IMR-90 (cell line): Measurements from ENCODE around the gene DEFB114. TPM values are rescaled to one million over a fixed set of nuclear protein-coding genes. Genes with fewer than 3 reads are reported as not detected.

Source experiments
- ATAC-seq: fragments of 200-7000 bp; cut with Tn5 transposase; 2 replicates; pipeline ENCODE4 v1.9.1; 2020; ENCODE audit warnings: low read depth, mild to moderate bottlenecking, moderate library complexity
- BruUV-seq: library from RNA; stranded (reverse); fragments of 400-500 nt; replicated peaks from 2 replicates; lab custom pipeline; 2021; lab: Mats Ljungman, UMichigan
- CTCF ChIA-PET: fragments of 300-600 bp; formaldehyde crosslinking; extraction: SDS; loops from one replicate; lab custom pipeline; 2021; ENCODE audit warnings: antibody characterized with exemption; lab: Yijun Ruan, JAX
- POLR2A ChIA-PET: fragments of 300-600 bp; sonication (Branson Sonifier 250); formaldehyde crosslinking; loops from one replicate; lab custom pipeline; 2022; ENCODE audit warnings: antibody characterized with exemption; ENCODE audit not compliant: unreplicated experiment; lab: Charles Lee
- DNase-seq: peaks from one replicate; pipeline ENCODE4 v3.0.0; 2013
- H2AFZ ChIP-seq: replicated peaks from 2 replicates; pipeline ENCODE3; 2013; ENCODE audit warnings: low read length, mild to moderate bottlenecking; ENCODE audit not compliant: poor library complexity
- H2AK5ac ChIP-seq: 2 replicates; pipeline ENCODE4 v1.6.1; 2013; ENCODE audit warnings: low read depth, low read length, inconsistent platforms
- H2AK9ac ChIP-seq: replicated peaks from 2 replicates; pipeline ENCODE3; 2013; ENCODE audit warnings: mild to moderate bottlenecking, low read depth, low read length, moderate library complexity; ENCODE audit not compliant: poor library complexity
- H2BK120ac ChIP-seq: 2 replicates; pipeline ENCODE4 v1.6.1; 2013; ENCODE audit warnings: low read depth, low read length, inconsistent platforms
- H2BK15ac ChIP-seq: 3 replicates; pipeline ENCODE4 v1.6.1; 2013; ENCODE audit warnings: low read depth, low read length, inconsistent platforms
- H2BK20ac ChIP-seq: 2 replicates; pipeline ENCODE4 v1.6.1; 2013; ENCODE audit warnings: low read depth, mild to moderate bottlenecking, inconsistent platforms, low read length, moderate library complexity
- H2BK5ac ChIP-seq: 2 replicates; pipeline ENCODE4 v1.6.1; 2013; ENCODE audit warnings: mild to moderate bottlenecking, low read depth, low read length, inconsistent platforms; ENCODE audit not compliant: poor library complexity, severe bottlenecking
- H3K14ac ChIP-seq: replicated peaks from 2 replicates; pipeline ENCODE4 v1.6.1; 2013; ENCODE audit warnings: low read depth, low read length, inconsistent platforms
- H3K18ac ChIP-seq: 2 replicates; pipeline ENCODE4 v1.6.1; 2013; ENCODE audit warnings: low read depth, low read length, control low read depth
- H3K23ac ChIP-seq: 2 replicates; pipeline ENCODE4 v1.6.1; 2013; ENCODE audit warnings: low read depth, low read length, inconsistent platforms
- H3K27ac ChIP-seq: 2 replicates; pipeline ENCODE4 v1.5.1; 2013; ENCODE audit warnings: mild to moderate bottlenecking, control low read depth, low read length; ENCODE audit not compliant: insufficient read depth
- H3K27me3 ChIP-seq: 2 replicates; pipeline ENCODE4 v1.6.1; 2013; ENCODE audit warnings: low read length; ENCODE audit not compliant: control insufficient read depth, insufficient read depth
- H3K36me3 ChIP-seq: 2 replicates; pipeline ENCODE4 v1.6.1; 2013; ENCODE audit warnings: low read length, mixed read lengths; ENCODE audit not compliant: control insufficient read depth, insufficient read depth
- H3K4ac ChIP-seq: 2 replicates; pipeline ENCODE4 v1.6.1; 2013; ENCODE audit warnings: low read depth, low read length, inconsistent platforms
- H3K4me1 ChIP-seq: 2 replicates; pipeline ENCODE4 v1.6.1; 2013; ENCODE audit warnings: low read length, mixed read lengths; ENCODE audit not compliant: control insufficient read depth, insufficient read depth
- H3K4me2 ChIP-seq: 2 replicates; pipeline ENCODE4 v1.6.1; 2013; ENCODE audit warnings: low read depth, mild to moderate bottlenecking, control low read depth, low read length, moderate library complexity
- H3K4me3 ChIP-seq: 2 replicates; pipeline ENCODE4 v1.5.1; 2013; ENCODE audit warnings: low read depth, mild to moderate bottlenecking, control low read depth, low read length, moderate library complexity; ENCODE audit not compliant: insufficient read depth
- H3K56ac ChIP-seq: 2 replicates; pipeline ENCODE4 v1.6.1; 2013; ENCODE audit warnings: low read length, inconsistent platforms; ENCODE audit not compliant: insufficient read depth; ENCODE audit errors: extremely low read depth
- H3K79me1 ChIP-seq, 2 experiments: 2 replicates each; pipeline ENCODE4 v1.6.1; 2013; ENCODE audit warnings: low read length in 2 of 2, inconsistent platforms in 1 of 2, low read depth in 1 of 2
- H3K9ac ChIP-seq: 2 replicates; pipeline ENCODE4 v1.6.1; 2013; ENCODE audit warnings: low read depth, low read length, control low read depth
- H3K9me1 ChIP-seq: 2 replicates; pipeline ENCODE4 v1.6.1; 2013; ENCODE audit warnings: low read length, inconsistent platforms; ENCODE audit not compliant: insufficient read depth
- H3K9me3 ChIP-seq: 2 replicates; pipeline ENCODE4 v1.6.1; 2013; ENCODE audit warnings: low read length; ENCODE audit not compliant: control insufficient read depth, insufficient read depth
- H4K20me1 ChIP-seq: 2 replicates; pipeline ENCODE4 v1.6.1; 2013; ENCODE audit warnings: low read length, inconsistent platforms; ENCODE audit not compliant: insufficient read depth
- H4K5ac ChIP-seq: 2 replicates; pipeline ENCODE4 v1.6.1; 2013; ENCODE audit warnings: mild to moderate bottlenecking, low read depth, low read length, control low read depth
- H4K8ac ChIP-seq, 2 experiments: 2 replicates each; pipeline ENCODE4 v1.6.1; 2013; ENCODE audit warnings: low read depth in 2 of 2, low read length in 2 of 2, control low read depth in 1 of 2, inconsistent platforms in 1 of 2
- H4K91ac ChIP-seq: 2 replicates; pipeline ENCODE4 v1.6.1; 2013; ENCODE audit warnings: low read depth, low read length, inconsistent platforms; ENCODE audit not compliant: insufficient read depth
- CEBPB ChIP-seq: IDR thresholded peaks from 2 replicates; pipeline ENCODE4 v1.6.1; 2012; ENCODE audit warnings: low read depth, low read length, improper control_type of control experiment
- CHD1 ChIP-seq: IDR thresholded peaks from 2 replicates; pipeline ENCODE4 v1.6.1; 2012; ENCODE audit warnings: low read depth, low read length, improper control_type of control experiment
- ELK1 ChIP-seq: fragments of 150-350 bp; IDR thresholded peaks from 2 replicates; pipeline ENCODE4 v1.6.1; 2016; ENCODE audit warnings: low read depth, mild to moderate bottlenecking, low read length, moderate library complexity, borderline replicate concordance
- MAZ ChIP-seq: IDR thresholded peaks from 2 replicates; pipeline ENCODE4 v1.6.1; 2012; ENCODE audit warnings: low read depth, mild to moderate bottlenecking, low read length, improper control_type of control experiment, moderate library complexity, borderline replicate concordance
- MXI1 ChIP-seq: IDR thresholded peaks from 2 replicates; pipeline ENCODE4 v1.6.1; 2012; ENCODE audit warnings: low read depth, mild to moderate bottlenecking, low read length, moderate library complexity, borderline replicate concordance
- NFE2L2 ChIP-seq: fragments of 150-350 bp; IDR thresholded peaks from 2 replicates; pipeline ENCODE4 v1.6.1; 2016; ENCODE audit warnings: low read depth, mild to moderate bottlenecking, low read length
- POLR2A ChIP-seq: IDR thresholded peaks from 2 replicates; pipeline ENCODE4 v1.6.1; 2012; ENCODE audit warnings: mild to moderate bottlenecking, low read depth, low read length
- RCOR1 ChIP-seq: IDR thresholded peaks from 2 replicates; pipeline ENCODE4 v1.6.1; 2012; ENCODE audit warnings: mild to moderate bottlenecking, low read length, improper control_type of control experiment; ENCODE audit not compliant: insufficient replicate concordance
- RFX5 ChIP-seq: IDR thresholded peaks from 2 replicates; pipeline ENCODE4 v1.8.0; 2012; ENCODE audit warnings: low read depth, mild to moderate bottlenecking, low read length, moderate library complexity
- SMC3 ChIP-seq: fragments of 150-350 bp; IDR thresholded peaks from 2 replicates; pipeline ENCODE4 v1.6.1; 2016; ENCODE audit warnings: low read depth, mild to moderate bottlenecking, antibody characterized with exemption, low read length, moderate library complexity
- USF2 ChIP-seq: fragments of 150-350 bp; IDR thresholded peaks from 2 replicates; pipeline ENCODE4 v1.6.1; 2017; ENCODE audit warnings: mild to moderate bottlenecking, antibody characterized with exemption, low read length, low read depth
- WGBS, 2 experiments: methylation state at CpG; one replicate each; pipeline versions ENCODE4 v1.1.5 to v1.1.7; 2013; ENCODE audit warnings: missing lambda C conversion rate in 2 of 2; ENCODE audit not compliant: insufficient read length in 1 of 2; ENCODE audit errors: extremely low coverage in 2 of 2; 5-methylcytosine and 5-hydroxymethylcytosine counted together
- dilution Hi-C: fragments of 300-500 bp; cut with HindIII; formaldehyde crosslinking; loops from one replicate; pipeline ENCODE4 v1.14.3; 2018; ENCODE audit warnings: low sequenced_read_pairs; ENCODE audit not compliant: unreplicated experiment
- in situ Hi-C: fragments of 300-500 bp; cut with MboI; formaldehyde crosslinking; loops from 3 replicates; pipeline ENCODE4 v1.14.3; 2019; ENCODE audit warnings: low sequenced_read_pairs, inconsistent platforms, mixed read lengths
- intact Hi-C: fragments of 100-400 bp; cut with micrococcal nuclease; formaldehyde crosslinking; loops from 2 replicates; pipeline ENCODE4 v1.10.0; 2022
- polyA plus RNA-seq, 3 experiments: library from polyadenylated mRNA; depleted of rRNA; stranded (reverse); fragments of >200 nt; gene quantifications; 2 replicates each; pipeline ENCODE4 v1.2.3, GENCODE V29; 2012; ENCODE audit warnings: low replicate concordance in 1 of 3
- total RNA-seq: library from RNA; depleted of rRNA; stranded (reverse); fragments of >200 nt; gene quantifications from 2 replicates; pipeline ENCODE4 v1.2.3, GENCODE V29; 2012

The DEFB114 gene
- total and polyA plus RNA-seq, 2 of the 4 experiments (the other 2 are of a cell fraction) = not detected

- H4K20me1 ChIP-seq = no peaks in the 10 kb centered on the region
- BruUV-seq = no TSS peak
- no peak overlapping the region for H3K14ac ChIP-seq
- POLR2A ChIA-PET = no interaction called here
- no peak overlapping the region for H3K56ac ChIP-seq
- no peak for DNase-seq
- H3K4me3 ChIP-seq = no peak overlapping the region
- dilution Hi-C loops (no loop called here), intact Hi-C loops (no loop called here), in situ Hi-C loops (no loop called here)
- no peak for TF ChIP-seq MAZ
- TF ChIP-seq SMC3 = no peak
- TF ChIP-seq NFE2L2 = no peak
- no peak for TF ChIP-seq ELK1
- TF ChIP-seq RFX5 = no peak
- no peak for TF ChIP-seq USF2
- no peak for TF ChIP-seq RCOR1
- no peak for TF ChIP-seq MXI1
- no peak for TF ChIP-seq POLR2A
- TF ChIP-seq CEBPB = no peak
- TF ChIP-seq CHD1 = no peak
- no peak overlapping the region for H4K8ac ChIP-seq
- no peak overlapping the region for H3K9ac ChIP-seq
- no peak overlapping the region for H4K91ac ChIP-seq
- H3K4ac ChIP-seq = no peak overlapping the region
- H2BK15ac ChIP-seq = no peak overlapping the region
- no peak overlapping the region for H2BK120ac ChIP-seq
- WGBS, 2 experiments = no CpG with 5 or more reads among the region's 3 CpGs
- H3K27me3 ChIP-seq = no peaks in the 10 kb centered on the region
- H2AFZ ChIP-seq = no peak overlapping the region
- no peak overlapping the region for H2BK20ac ChIP-seq
- no peaks in the 10 kb centered on the region for H3K9me1 ChIP-seq
- no peak overlapping the region for H2BK5ac ChIP-seq
- H2AK9ac ChIP-seq = no peak overlapping the region
- H3K36me3 ChIP-seq = no peaks in the 10 kb centered on the region
- no peak overlapping the region for H2AK5ac ChIP-seq
- H3K4me1 ChIP-seq = no peaks in the 10 kb centered on the region
- H3K4me2 ChIP-seq = no peak overlapping the region
- no peaks in the 10 kb centered on the region for H3K79me1 ChIP-seq
- H3K18ac ChIP-seq = no peak overlapping the region
- no peak for ATAC-seq
- H3K23ac ChIP-seq = no peak overlapping the region
- CTCF ChIA-PET = no interaction called here
- H4K5ac ChIP-seq = no peak overlapping the region
- H3K27ac ChIP-seq = no peak overlapping the region
- no peaks in the 10 kb centered on the region for H3K9me3 ChIP-seq
These were observed 40.1 kb downstream of the DEFB114 start for GRCh38 chr6:49923826-49924225.
